Dedifferentiated amniotic fluid mesenchymal stem cell (primary cell): Measurements from ENCODE around the gene FLT4.
"Not testable (repeated sequence)": the region's sequence is repeated elsewhere in the genome, so short reads cannot be mapped to it uniquely, and the experiment has no call there.

ENCODE experiments used
- DNase-seq: peaks from one replicate; pipeline ENCODE4 v3.0.0-alpha.2; 2016; ENCODE audit errors: extremely low spot score

FLT4 gene

GRCh38 chr5:180670157-180670556 lies 20.8 kb upstream of the FLT4 start:
- no peak for DNase-seq

DNA sequence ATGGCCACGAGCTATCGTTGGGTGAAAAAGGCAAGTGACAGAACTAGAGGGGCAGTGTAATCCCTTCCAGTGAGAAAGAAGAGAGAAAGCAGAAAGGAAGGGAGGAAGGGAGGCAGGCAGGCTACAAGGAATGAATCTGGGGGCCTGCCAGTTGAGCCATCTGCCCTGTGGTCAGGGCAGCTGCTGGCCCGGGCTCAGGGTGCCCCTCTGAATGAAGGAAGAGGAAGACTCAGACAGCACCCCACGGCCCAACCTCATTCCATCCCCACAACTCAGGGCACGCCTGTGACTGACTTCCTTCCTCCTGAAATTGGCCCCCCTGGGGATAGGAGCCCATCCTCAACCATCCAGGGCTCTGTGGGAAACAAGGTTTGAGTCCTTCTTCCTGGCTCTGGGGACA lies 20.3 kb upstream of the FLT4 start:
- DNase-seq, result no peak

DNA sequence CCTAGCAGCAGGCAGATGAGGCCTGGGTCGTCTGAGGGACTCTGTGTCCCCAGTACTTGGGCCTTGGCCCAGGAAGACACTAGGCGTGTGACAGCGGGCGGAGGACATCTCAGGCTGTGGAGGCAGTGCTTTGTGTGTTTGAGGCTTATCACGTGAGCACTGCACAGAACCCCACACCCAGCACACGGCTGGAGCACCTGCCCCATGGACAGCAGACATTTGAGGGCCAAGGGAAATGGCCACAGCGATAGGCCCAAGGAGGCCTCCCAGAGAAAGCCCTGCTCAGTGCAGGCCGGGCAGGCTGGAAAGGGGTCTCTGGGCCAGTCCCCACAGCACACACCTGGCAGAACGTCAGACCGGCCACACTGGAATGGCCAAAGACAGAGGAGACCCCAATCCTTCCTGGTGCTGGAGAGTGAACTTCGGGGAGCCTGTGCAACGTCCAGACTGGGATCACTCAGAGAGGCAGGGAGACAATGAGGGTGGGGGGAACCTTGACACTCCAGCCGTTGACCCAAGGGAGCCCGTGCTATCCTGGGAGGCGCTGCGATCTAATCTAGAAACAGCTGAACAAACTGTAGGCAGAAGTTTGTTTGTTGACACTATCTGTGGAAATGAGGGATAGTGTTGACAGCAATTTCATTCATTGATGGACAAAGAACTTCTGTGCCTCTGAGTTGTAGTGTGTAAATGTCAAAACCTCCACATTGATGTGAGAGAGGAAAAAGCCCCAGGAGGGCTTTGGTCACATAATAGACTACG lies 19.6 kb upstream of the FLT4 start:
- DNase-seq, result no peak

DNA sequence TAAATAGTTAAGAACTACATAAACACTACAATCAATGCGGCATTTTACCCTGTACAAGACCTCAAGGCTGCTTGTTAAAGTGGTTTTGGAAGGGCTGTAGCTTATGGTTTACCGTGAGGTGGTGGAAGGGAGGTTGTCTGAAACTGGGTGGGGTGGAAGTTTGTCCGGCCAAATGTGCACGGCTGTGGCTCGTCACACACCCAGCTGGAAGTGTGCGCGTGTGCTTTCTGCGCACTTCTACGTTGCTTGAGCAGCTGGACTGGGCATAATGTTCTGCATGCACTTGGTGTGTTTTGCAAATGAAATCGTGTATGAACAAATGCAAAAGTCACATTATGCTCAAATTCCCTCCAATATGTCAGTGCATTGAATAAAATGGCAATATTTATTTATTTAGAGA lies 17.4 kb upstream of the FLT4 start:
- no peak for DNase-seq

DNA sequence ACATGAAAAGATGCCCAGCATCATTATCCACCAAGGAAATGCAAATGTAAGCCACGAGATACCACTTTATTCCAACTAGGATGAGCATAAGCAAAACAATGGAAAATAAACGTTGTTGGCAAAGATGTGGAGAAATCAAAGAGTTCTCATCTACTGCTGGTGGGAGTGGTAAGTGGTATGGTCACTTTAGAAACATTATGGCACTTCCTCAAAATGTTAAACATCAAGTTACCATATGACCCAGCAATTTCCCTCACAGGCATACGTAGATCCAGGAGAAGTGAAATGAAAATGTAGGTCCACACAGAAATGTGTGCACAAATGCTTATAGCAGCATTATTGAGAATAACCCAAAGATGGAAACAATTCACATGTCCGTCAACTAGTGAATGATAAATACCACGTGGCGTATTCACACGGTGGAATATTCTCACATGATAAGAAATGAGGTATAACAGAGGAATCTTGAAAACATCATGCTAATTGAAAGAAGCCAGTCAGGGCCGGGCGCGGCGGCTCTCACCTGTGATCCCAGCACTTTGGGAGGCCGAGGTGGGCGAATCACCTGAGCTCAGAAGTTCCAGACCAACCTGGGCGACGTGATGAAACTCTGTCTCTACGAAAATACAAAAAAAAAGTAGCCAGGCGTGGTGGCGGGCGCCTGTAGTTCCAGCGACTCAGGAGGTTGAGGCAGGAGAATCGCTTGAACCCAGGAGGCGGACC lies 16.4 kb upstream of the FLT4 start:
- DNase-seq, result no peak

DNA sequence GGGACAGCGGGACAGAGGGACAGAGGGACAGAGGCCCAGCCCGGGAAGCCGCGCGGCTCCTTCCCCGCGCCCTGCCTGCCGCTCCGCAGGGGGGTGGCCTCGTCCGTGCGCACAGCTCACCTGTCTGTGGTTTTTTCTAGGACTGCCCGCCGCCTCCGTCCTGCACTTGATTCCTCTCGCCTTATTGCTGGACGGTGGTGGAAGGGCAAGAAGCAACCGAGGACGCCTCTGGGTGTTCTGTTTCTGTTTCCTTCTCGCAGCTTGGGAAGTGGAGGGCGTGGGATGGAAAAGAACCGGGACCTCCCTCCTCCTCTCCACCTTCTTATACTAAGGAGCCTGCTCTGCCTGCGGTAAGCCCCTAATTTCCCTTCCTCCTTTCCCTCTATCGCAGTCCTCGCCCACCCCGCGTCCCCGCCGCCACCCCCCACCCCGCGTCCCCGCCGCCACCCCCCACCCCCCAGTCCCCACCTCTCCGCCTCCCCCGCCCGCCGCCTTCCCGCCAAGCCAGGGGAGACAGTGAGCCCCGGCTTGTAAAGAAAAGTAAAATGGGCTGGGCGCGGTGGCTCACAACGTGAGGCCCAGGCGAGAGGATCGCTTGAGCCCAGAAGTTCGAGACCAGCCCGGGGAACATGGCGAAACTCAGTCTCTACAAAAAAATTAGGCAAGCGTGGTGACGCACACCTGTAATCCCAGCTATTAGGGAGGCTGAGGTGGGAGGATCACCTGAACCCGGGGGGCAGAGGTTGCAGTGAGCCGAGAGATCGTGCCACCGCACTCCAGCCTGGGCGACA lies 9.6 kb upstream of the FLT4 start:
- DNase-seq, result no peak

GRCh38 chr5:180655243-180655642 lies 5.8 kb upstream of the FLT4 start:
- not testable (repeated sequence) for DNase-seq

- DNase-seq, result no peak
These were observed 3.4 kb upstream of the FLT4 start for GRCh38 chr5:180652771-180653170.

- DNase-seq, result no peak
These were observed 2.9 kb upstream of the FLT4 start for GRCh38 chr5:180652346-180652745.

- no peak for DNase-seq
These were observed 623 bp downstream of the FLT4 start for GRCh38 chr5:180648658-180649296.

GRCh38 chr5:180647941-180648500 lies 1.4 kb downstream of the FLT4 start:
- no peak for DNase-seq

GRCh38 chr5:180647465-180647864 lies 1.9 kb downstream of the FLT4 start:
- DNase-seq, result no peak

DNA sequence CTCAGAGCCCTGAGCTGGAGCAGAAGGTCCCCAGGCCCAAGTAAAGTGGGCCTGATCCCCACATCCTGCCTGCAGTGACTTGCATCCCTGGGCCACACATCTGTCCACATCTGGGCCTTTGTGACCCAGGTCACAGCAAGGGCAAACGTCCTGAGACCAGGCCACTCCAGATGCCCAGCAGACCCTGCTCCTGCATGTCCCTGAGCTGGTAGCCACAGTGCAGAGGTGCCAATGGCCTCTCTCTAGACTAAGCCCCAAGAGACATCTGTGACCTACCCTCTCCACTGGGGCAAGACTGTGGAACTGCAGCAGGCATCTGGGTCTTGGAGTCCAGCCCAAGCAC lies 2.5 kb downstream of the FLT4 start:
- no peak for DNase-seq

DNA sequence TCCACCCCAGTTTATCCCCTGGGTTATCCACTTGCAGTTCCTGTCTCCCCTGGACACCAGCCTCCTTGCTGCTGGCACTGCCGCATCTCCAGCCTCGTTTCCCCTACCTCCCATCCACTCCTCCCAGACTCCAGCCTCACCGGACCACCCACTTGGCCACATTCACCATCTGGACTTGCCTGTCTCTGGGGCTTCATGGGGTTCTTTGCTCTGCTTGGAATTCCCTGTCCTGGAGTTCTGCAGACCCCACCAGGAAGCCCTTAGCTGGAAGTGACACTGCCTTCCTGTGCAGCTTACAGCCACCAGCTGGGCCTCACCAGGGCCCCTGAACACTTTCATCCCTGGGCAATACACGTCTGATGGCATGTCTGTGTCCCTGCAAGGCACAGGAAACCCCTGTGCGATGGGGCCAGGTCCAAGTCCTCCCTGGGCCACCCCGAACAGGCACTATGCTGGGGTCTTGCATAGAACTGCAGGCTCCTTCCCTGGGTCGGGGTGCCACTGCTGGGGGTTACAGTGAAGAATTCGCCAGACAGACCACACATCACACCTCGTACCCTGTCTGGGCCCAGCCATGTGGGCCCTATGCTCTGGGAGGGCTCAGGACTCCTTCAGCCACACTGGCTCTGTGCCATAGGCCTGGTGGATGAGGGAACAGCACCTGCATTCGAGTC lies 3.0 kb downstream of the FLT4 start:
- no peak for DNase-seq

DNA sequence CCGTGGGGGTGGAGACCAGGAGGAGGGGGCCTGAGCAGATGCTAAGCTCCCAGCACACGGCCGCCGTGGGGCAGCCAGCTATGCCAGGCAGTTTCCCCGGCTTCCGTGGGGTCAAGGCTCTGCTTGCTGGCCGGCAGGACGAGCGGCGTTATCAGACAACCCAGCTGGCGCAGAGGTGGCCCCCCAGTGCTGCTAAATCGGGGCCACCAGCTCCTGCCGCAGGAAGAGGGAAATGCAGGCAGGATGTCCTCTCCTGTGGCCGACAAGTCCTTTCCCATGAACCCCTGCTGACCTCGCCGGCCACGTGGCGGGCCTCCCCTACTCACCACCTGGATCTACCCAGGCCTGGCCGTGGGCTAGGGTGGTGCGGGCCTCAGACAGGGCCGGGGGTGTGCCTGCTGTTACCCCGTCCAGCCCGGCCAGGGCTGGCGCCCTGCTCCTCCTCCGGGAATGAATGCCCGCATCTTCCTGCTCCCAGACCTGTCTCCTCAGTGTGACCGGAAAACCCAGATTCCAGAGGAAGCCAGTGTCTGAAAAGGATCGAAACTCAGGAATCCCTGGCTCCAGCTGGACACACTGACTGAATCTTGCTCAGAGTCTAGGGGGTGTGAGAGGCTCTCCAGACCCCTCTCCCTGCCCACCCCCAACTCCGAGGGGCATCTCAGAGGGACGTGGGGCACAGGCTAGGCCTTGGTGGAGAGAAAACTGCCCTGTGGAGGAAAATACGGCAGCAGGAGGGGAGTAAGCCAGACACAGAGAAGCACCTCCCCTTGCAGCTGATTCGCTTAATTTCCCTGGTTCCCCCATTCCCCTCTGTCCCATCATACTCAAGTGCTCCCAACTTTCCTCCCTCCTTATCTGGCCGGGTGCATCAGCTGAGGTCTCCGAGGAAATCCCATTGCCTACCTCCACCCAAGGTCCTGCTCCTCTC lies 3.9 kb downstream of the FLT4 start:
- no peak for DNase-seq

DNA sequence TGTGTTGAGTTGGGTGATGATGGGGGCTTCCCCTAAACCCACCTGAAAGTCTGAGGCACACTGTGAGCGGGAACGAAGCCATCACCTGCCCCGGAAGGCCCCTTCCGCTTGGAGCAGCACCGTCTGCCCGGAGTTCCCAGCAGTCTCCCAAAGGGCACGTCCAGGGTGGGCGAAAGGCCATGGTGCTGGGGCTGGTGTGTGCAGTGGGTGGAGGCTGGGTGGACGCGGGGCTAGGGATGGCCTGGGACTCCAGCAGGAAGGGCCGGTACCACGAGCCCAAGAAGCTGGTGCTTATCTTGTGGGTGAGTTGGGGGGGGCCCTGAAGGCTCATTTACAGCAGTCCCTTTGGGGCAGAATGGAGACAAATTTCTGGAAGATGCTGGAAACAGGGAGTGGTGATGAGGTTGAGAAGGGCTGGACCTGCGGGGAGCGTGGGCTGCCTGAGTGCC lies 4.6 kb downstream of the FLT4 start:
- no peak for DNase-seq

GRCh38 chr5:180644129-180644824 lies 5.1 kb downstream of the FLT4 start:
- DNase-seq, result no peak

GRCh38 chr5:180643191-180643851 lies 6.1 kb downstream of the FLT4 start:
- no peak for DNase-seq

GRCh38 chr5:180642779-180643178 lies 6.6 kb downstream of the FLT4 start:
- no peak for DNase-seq
